GM10248 (cell line): ENCODE results near the gene IGF2R.

Experiments used
- CTCF ChIA-PET: fragments of 300-600 bp; sonication (Branson Sonifier 250); formaldehyde crosslinking; extraction: SDS; loops from one replicate; lab custom pipeline; 2021; ENCODE audit warnings: antibody characterized with exemption; lab: Yijun Ruan, JAX
- POLR2A ChIA-PET: fragments of 350-650 bp; sonication (Branson Sonifier 250); formaldehyde crosslinking; extraction: SDS; loops from one replicate; lab custom pipeline; 2020; ENCODE audit warnings: antibody characterized with exemption; lab: Yijun Ruan, JAX
- DNase-seq: peaks from one replicate; pipeline ENCODE4 v3.0.0; 2012; ENCODE audit errors: extremely low spot score
- CTCF ChIP-seq: IDR thresholded peaks from 2 replicates; pipeline ENCODE4 v1.5.1; 2012; ENCODE audit warnings: mild to moderate bottlenecking, low read depth; ENCODE audit errors: extremely low read depth, missing control alignments, control extremely low read depth

IGF2R gene

GRCh38 chr6:160078883-160079685 is 110.2 kb downstream of the IGF2R start:
- no peak for TF ChIP-seq CTCF
- no peak for DNase-seq
- CTCF ChIA-PET = interaction anchor here (1.1 to 1.7 kb wide), 2 partner anchors 9 to 11 kb away, joined by 5 read pairs; no protein-coding TSS in a partner anchor
- POLR2A ChIA-PET = no interaction called here

- ChIA-PET CTCF (interaction anchor here (1.1 to 1.7 kb wide), 2 partner anchors 9 to 11 kb away, joined by 5 read pairs; no protein-coding TSS in a partner anchor), POLR2A (interaction anchor here (0.6 kb wide), 1 partner anchor 1155 kb away, joined by 3 read pairs; no protein-coding TSS in a partner anchor)
- DNase-seq = no peak
- no peak for TF ChIP-seq CTCF
Measured at GRCh38 chr6:160079686-160080043, 110.8 kb downstream of the IGF2R start.

GRCh38 chr6:160080097-160080496 is 111.2 kb downstream of the IGF2R start:
- no peak for TF ChIP-seq CTCF
- no peak for DNase-seq
- POLR2A ChIA-PET = interaction anchor here (0.6 kb wide), 1 partner anchor 1154 kb away, joined by 3 read pairs; no protein-coding TSS in a partner anchor
- CTCF ChIA-PET = interaction anchor here (1.1 to 1.7 kb wide), 2 partner anchors 8 to 10 kb away, joined by 5 read pairs; no protein-coding TSS in a partner anchor

- CTCF ChIA-PET = interaction anchor here (1.1 kb wide), 1 partner anchor 17 kb away, joined by 4 read pairs; no protein-coding TSS in a partner anchor
Measured at GRCh38 chr6:160081398-160081797, 112.5 kb downstream of the IGF2R start.

GRCh38 chr6:160082627-160083026 is 113.7 kb downstream of the IGF2R start:
- no peak for DNase-seq
- TF ChIP-seq CTCF = no peak
- CTCF ChIA-PET = interaction anchor here (1.1 kb wide), 1 partner anchor 16 kb away, joined by 4 read pairs; no protein-coding TSS in a partner anchor
- POLR2A ChIA-PET = no interaction called here

More at GRCh38 chr6:160081398-160081797, 112.5 kb downstream of the IGF2R start:
- TF ChIP-seq CTCF = no peak
- no peak for DNase-seq
- POLR2A ChIA-PET = no interaction called here

GRCh38 chr6:160084198-160084776 is 115.4 kb downstream of the IGF2R start:
- no peak for TF ChIP-seq CTCF
- ChIA-PET POLR2A (no interaction called here), CTCF (no interaction called here)
- DNase-seq = no peak
